SIG-M5 treated with dmso at 0.1 percent for 504 hours (cell line): ENCODE results near the gene S100A6.
A peak's percentile ranks its signal among the peaks of the same experiment; 100 is the strongest.
"Not testable (repeated sequence)": the region's sequence is repeated elsewhere in the genome, so short reads cannot be mapped to it uniquely, and the experiment has no call there.

Experiments used
- DNase-seq: peaks from one replicate; lab custom pipeline; 2025; ENCODE audit not compliant: unreplicated experiment; lab: John Stamatoyannopoulos, UW

S100A6 gene

DNA sequence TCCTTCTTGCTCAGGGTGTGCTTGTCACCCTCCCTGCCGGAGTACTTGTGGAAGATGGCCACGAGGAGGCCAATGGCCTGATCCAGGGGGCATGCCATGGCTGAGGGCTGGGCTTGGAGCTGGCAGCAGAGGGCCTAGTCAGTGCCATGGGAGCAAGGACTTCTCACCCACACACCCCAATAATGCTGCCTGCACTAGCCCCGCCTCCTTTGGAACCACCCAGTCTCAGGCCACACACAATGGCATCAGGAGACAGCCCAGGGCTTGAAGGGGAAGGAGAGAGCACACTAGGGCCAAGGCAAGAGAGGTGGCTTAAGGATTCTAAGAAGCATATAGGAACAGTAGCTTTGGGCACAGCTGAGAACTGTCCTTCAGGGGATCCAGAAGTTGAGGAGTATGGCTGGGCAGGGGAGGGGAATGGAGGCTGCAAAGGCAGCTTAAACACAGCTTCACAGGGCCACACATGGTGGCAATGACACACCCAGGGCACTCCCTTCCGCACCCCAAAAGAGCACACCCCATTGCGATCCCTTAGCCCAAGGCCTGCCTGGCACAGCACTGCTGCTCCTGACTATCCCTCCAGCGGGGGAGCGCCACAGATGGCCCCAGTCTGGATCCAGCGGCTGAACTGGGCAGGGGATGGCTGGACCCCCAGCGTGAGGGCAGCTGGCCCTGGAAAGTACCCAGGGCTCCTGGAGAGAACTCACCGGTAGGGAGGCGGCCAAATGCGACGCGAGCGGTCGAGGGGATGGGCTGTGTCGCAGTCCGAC, at the start of gene S100A6:
Gene S100A6, minus strand, starts transcription at position 750 of the 770 bp plus-strand sequence. Its CDS starts 652 bp downstream, at position 98.
- DNase-seq = no peak

DNA sequence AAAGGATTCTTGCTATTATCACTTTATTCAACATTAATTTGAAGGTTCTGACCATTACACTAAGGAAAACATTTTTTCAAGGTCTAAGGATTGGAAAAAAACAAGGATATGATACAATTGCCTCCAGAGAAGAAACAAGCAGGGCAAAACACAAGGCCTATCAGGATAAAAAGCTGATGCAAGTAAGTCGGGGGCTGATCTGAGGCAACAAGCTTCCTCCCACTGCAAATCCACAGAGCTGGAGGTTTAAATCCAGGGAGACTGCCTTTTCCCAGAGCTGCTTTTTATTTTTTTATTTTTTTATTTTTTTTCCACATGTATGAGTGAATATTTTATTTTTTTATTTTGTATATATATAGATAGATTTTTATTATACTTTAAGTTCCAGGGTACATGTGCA, 49.2 kb upstream of the S100A6 start:
- DNase-seq = no peak

DNA sequence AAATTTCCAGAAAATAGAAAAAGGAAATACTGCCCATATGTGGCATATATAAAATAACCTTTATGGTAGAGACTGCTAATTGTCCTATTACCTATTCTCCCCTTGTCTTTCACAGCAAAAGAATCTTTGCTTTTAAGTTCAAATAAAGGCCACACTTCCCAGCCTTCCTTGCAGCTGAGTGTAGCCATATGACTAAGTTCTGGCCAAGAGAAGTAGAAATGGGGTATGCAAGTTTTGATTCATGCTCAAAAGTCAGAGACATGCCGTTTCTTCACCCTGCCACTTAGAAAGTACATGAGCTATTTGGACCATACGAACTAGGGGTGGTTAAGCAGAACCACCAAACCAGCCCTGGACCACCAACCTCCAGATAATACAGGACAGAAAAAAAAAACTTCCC, 48.2 kb upstream of the S100A6 start:
- no peak for DNase-seq

DNA sequence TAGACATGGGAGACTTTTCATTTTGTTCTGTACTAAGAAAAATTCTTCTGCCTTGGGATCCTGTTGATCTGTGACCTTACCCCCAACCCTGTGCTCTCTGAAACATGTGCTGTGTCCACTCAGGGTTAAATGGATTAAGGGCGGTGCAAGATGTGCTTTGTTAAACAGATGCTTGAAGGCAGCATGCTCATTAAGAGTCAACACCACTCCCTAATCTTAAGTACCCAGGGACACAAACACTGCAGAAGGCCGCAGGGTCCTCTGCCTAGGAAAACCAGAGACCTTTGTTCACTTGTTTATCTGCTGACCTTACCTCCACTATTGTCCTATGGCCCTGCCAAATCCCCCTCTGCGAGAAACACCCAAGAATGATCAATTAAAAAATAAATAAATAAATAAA, 47.7 kb upstream of the S100A6 start:
- DNase-seq = not testable (repeated sequence)

DNA sequence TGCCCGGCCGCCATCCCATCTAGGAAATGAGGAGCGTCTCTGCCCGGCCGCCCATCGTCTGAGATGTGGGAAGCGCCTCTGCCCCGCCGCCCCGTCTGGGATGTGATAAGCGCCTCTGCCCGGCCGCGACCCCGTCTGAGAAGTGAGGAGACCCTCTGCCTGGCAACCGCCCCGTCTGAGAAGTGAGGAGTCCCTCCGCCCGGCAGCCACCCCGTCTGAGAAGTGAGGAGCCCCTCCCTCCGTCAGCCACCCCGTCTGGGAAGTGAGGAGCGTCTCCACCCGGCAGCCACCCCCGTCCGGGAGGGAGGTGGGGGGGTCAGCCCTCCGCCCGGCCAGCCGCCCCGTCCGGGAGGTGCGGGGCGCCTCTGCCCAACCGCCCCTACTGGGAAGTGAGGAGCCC, 47.0 kb upstream of the S100A6 start:
- not testable (repeated sequence) for DNase-seq

DNA sequence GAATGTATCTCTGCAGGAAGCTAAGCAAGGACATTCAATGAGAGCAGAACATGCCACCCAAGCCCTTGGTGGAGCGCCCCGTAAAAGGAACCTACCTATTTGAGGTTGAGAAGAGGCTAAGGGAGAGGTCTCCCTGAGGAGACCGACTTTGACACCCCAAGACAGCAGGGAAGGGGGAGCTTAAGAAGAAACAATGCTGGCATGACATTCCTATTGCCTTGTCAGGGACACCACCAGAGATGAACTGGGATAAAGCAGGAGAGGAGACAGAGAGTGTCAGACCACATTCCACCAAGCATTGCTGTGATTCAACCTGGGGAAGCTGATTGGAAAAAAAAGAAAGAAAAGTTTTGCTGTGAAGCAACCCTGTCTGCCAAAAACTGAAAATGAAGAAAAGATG, 43.1 kb upstream of the S100A6 start:
- no peak for DNase-seq

DNA sequence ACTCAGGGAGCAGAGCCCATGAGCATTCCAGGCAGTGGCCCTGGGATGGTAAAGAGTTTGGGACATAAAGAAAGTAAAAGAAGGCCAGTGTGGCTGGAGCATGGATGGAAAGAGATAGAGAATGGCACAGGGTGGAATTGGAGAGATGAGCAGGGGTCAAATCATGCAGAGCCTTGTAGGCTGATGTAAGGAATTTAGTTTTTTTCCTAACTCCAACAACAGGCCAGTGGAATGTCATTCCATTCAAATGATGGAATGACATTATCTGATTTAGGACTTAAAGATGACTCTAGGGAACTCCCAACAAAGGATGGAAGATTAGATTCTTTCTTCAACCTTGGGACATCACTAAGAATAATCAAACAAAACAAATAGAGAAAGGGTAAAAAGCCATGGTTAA, 42.7 kb upstream of the S100A6 start:
- DNase-seq = no peak

DNA sequence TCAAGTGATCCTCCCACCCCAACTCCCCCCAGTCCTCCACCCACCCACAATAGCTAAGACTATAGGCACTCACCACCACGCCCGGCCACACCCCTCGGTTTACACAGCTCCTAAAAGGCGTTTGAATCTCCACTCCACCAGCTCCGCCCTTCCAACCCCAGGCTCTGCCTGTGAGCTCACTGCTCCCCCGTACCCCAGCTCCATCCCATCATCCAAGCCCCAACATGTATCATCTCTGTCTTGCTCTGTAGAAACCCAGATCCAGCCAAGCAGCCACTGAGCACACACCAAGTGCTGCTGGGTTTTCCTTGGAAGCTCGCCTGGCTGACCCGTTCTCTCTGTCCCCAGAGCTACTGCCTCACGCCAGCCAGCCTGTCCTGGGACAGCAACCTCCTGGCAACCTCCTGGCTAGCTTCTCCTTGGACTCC, 41.8 kb upstream of the S100A6 start:
- DNase-seq = no peak

DNA sequence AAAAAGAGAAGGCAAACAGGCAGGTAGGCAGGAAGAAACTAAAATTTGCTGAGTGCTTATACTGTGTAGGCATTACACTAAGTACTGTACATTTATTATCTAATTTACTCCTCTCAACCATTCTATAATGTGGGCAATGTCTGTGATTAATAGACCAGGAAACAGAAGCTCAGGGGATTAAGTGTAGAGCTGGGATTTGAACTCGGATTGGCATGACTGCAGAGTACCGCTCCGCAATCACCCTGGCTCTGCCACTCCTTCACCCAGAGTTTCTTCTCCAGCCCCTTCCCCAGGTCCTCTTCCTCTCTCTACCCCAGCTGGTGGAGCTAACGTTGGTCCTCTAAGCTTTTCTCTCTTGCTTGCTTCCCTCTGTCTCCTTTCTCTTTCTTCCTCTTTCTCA, 41.3 kb upstream of the S100A6 start:
- DNase-seq = peak; percentile 58

DNA sequence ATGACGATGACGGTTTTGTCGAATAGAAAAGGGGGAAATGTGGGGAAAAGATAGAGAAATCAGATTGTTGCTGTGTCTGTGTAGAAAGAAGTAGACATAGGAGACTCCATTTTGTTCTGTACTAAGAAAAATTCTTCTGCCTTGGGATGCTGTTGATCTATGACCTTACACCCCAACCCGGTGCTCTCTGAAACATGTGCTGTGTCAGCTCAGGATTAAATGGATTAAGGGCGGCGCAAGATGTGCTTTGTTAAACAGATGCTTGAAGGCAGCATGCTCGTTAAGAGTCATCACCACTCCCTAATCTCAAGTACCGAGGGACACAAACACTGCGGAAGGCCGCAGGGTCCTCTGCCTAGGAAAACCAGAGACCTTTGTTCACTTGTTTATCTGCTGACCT, 39.7 kb upstream of the S100A6 start:
- DNase-seq = not testable (repeated sequence)

DNA sequence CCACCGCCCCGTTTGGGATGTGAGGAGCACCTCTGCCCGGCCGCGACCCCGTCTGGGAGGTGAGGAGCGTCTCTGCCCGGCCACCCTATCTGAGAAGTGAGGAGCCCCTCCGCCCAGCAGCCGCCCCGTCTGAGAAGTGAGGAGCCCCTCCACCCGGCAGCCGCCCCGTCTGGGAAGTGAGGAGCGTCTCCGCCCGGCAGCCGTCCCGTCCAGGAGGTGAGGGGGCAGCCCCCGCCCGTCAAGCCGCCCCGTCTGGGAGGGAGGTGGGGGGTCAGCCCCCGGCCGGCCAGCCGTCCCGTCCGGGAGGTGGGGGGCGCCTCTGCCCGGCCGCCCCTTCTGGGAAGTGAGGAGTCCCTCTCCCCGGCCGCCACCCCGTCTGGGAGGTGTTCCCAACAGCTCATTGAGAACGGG, 39.3 kb upstream of the S100A6 start:
- DNase-seq = not testable (repeated sequence)

DNA sequence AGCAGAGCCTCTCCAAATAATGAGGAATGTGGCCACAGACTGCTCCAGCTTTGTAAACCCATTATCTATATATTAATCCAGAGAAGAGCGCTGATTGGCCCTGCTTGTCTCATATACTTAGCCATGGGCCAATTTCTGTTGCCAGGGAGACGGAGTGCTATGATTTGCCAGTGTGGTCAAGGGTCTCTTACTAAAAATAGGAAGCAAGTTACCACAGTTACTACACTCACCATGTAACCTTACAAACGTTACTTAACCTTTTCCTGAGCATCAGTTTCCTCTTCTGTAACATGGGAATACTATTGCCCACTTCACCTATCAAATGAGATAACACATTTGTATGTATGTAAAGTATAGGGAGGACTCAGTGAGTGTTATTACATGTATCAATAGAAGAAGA, 37.6 kb upstream of the S100A6 start:
- DNase-seq = peak; percentile 48

DNA sequence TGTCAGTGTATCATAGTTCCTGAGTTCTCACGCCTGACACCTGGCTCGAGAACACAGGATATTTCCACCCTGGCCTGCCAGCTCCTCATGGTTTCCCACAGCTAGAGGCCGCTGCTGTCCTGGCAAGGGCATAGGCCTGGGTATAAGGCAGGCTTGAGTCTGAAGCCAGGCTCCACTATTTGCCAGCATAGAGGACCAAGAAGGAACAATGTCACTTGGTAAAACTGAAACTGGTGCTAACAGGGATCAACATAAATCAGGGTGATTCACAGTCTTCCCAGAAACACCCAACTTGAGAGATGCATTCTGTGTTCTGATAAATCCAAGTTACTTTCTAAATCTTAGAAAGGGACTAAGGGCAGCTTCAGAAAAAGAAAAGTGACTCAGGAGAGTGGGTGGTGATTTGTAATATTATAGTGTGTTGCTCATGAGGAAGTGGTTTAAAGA, 36.8 kb upstream of the S100A6 start:
- DNase-seq = peak; percentile 58

DNA sequence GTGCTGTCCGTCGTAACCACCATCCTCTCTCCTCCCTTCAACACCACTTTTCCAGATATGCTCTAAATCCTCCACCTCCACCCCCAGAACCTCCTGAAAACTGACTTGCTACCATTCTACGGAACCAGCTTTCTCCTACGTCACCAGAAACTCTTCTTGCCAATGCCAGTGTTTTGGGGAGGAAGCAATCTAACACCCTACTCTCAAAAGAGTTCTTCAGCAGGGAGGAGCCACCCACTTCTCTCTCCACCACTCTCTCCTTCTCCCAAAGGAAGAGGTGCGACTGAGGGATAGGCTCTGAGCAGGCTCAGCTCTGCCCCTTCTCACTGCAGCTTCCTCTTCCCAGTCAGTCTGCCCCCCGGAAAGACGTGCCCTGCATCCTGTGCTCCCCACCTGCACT, 35.9 kb upstream of the S100A6 start:
- no peak for DNase-seq

DNA sequence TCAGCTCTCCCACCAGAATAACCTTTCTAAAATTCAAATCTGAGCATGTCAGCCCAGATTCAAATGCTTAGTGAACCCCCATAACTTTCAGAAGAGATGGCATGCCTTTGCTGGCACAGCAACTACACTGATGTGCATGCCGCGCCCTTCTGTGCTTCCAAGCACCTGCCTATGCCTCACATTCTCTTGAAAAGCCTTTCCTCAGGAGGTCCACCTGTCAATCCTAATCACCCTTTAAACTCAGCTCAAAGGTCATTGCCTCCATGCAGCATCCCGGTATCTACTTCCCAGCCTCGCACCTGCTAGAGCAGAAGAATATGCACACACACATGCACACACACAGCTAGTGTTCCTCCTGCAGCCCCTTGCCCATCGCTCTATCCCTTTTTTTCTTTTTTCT, 35.1 kb upstream of the S100A6 start:
- DNase-seq = no peak

DNA sequence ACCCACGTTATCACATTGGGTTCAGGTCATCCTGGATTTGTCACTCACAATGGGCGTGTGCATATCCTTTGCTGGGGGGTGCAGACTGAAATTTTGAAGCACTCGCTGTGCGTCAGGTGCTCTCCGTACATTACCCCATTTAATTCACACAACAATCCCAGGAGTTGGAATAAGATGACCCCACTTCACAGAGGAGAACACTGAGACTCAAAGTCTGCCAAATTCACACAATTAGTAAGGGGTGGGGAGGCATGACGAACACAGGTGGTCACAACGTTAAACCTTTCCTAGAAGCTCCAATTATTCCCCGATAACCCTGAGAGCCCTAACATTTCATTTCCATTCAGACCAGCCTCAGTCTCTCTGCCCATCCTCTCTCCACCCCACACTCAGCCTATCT, 33.7 kb upstream of the S100A6 start:
- no peak for DNase-seq

DNA sequence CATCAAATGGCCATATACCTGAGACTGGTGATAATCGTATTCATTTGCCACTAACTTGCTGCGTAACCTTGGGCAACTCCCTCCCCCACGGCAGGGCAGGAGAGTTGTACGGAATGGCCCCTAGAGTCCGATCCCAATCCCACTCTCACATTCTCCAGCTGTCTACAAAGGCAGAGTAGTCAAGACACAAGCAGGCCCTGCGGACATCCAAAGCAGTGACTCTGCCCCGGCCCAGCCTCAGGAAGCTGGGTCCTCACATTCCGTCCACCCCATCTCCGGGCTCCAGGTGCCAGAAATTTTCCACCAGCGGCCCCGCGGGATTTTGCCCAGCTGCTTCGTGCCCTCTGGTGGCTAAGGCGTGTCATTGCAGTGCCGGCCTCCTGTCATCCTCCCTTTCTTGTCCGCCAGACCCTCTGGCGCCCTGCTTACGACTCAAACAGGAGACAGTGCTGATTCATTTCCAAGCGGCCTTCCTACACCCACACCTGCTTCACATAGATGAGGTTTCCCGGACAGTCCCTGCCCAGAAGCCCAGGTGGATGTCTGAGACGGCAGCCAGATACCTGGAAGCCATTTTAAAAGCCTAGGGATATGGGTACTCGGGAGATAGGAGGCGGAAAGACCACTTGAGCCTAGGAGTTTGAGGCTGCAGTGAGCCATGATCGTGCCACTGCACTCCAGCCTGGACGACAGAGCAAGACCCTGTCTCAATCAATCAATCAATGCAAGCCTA, 32.7 kb upstream of the S100A6 start:
- DNase-seq = peak; percentile 86

DNA sequence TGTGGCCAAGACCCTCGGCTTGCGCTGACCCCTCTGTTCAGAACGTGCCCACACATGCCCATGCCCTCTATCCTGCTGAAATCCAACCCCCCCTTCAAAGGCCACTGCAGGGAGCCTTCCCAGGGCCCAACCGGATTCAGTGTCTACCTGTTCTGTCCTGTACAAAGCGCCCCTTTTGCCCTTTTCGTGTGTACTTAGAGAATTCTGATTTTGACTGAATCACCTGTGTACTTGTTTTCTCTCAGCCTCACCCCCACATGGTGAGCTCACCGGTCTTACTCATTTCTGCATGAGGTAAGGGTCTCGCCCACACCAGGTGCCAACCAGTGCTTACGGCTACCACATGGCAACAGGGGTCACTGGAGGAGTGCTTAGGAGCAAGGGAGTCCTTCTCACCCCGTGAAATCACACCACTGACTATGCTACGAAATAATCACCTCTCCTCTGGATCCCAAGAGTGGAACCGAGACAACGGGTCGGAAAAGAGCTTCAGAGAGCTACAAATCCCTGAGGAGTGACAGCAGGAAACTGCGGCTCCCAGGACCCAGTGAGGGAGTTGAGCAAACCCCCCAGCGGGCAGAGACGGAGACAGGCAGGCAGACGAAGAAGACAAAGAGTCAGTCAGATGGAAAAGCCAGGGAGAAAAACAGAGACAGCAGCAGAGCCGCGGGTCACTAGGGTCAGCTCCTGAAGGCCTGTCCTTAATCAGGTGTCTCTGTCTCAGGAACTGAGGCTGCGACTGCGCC, 32.0 kb upstream of the S100A6 start:
- no peak for DNase-seq

DNA sequence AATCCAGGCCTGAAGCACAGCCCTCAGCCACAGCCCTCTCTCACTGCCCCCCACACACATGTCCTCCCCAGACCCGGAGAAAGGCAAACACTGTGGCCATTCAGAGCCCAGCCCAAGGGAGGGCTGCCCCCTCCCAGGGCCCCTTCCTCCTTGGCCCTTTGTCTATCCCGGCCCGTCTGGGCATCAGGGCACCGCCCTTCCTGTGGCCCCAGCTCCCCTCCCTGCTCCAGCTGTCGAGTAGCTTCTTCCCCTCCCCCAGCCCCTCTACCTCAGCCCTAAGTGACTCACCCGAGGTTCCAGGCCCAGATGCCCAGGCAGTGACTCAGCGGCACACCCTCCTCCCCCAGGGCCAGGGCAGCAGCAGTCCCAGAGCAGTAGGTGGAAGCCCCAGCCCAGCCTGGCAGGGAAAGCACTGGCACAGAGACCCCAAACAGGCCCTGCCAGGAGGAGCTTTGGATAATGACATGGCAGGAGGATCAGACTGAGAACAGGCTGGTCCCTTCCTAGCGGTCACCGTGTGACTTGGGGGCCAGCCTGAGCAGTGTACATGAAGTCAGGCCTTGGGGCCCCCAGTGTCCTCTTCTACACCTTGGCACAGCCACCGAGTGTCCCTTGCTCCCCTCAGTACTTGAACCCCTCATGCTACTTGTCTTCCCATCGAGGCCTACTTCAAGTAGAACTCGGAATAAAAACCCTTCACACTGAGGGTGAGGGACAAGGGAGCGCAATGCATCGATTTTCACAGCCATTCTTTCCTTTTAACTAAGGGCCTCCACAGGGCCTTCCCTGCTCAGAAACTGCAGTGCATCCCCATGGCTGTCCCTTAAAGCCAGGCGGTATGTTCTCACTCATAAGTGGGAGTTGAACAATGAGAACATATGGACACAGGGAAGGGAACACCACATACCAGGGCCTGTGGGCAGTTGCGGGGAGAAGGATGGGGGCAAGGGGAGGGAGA, 30.9 kb upstream of the S100A6 start:
- DNase-seq = peak; percentile 99

DNA sequence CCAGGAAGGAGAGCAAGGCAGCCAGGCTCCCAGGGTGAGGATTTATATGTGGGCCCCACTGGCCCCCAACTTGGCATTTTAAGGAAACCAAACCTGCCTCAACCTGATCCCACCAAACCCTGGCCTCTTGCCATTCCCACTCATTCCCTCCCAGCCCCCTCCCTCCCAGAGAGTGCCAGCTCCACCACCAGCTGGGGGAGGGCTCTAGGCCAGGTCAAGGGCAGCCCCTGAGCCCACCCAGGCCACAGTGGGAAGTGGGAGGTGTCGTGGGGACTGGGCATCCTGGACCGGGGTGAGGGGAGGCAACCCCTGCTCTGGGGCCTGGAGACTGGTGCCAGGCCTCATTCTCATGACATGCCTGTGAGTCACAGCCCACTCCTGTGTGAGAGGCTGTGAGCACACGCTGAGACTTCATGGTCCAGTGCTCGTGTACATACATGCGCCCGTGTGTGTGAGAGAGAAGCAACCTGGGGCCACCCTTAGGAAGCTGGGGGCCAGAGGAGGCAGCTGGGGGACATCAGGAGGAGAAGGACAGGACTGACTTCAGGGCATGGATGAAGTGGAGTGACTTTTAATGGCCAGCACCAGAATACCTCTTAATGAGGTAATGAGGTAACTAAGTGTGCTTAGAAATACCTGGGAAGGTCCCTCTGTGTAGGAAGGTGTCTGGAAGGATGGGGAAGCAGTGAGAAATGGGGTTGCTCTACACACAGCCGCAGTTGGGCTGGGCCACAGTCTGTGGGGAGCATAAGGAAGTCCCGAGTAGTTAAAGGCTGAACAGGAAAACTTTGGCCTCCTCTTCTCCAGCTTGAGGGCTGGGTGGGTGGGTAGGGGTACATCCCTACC, 30.0 kb upstream of the S100A6 start, which contains the start of gene S100A2:
Gene S100A2, minus strand, starts transcription at position 316 of the 846 bp plus-strand sequence. CDS start 1,967 bp downstream, outside the sequence.
- DNase-seq = peak; percentile 51
